Measurements from ENCODE around the gene VSIG4. TPM values are rescaled to one million over a fixed set of nuclear protein-coding genes. Genes with fewer than 3 reads are reported as not detected.
A peak's percentile ranks its signal among the peaks of the same experiment; 100 is the strongest.
"Not testable (repeated sequence)": the region's sequence is repeated elsewhere in the genome, so short reads cannot be mapped to it uniquely, and the experiment has no call there.

The VSIG4 gene
- polyA plus RNA-seq, 3 donors = 10.2 to 56.8 (median 25.1) TPM

GRCh38 chrX:66064261-66064660 lies 24.4 kb upstream of the VSIG4 start:
- no peak overlapping the region for H3K4me3 ChIP-seq (replicated peaks in 1 of 3; ENCODE audit: low read depth in 2 of 3, low read length in 3 of 3)
- H3K9ac ChIP-seq (ENCODE audit: insufficient read depth, low read length, poor library complexity, severe bottlenecking) = no peak overlapping the region
- H4K20me1 ChIP-seq (ENCODE audit: insufficient read depth, low read length) = no peaks in the 10 kb centered on the region
- peak overlapping the region in 2 of 7 donors; percentile 7 to 18 for H3K27ac Mint-ChIP-seq
- H3K36me3 Mint-ChIP-seq = no peaks in the 10 kb centered on the region
- H3K4me1 Mint-ChIP-seq = peaks cover 9% of the 10 kb centered on the region
- intact Hi-C loops (cut with micrococcal nuclease) = no loop called here
- H3K9me3 ChIP-seq (replicated peaks in 1 of 2; ENCODE audit: control insufficient read depth in 1 of 2, insufficient read depth in 1 of 2, low read length in 2 of 2) = no peaks in the 10 kb centered on the region
- TF ChIP-seq CTCF (IDR thresholded peaks at IDR 0.05) = no peak
- no peak overlapping the region for H3K4me2 ChIP-seq (replicated peaks; ENCODE audit: extremely low read depth, low read length, poor library complexity, severe bottlenecking)
- no peak overlapping the region for H3K27ac ChIP-seq (ENCODE audit: low read depth in 1 of 2, low read length in 2 of 2)
- WGBS (ENCODE audit: insufficient coverage) = 80% methylated on average over 1 of the region's 4 CpGs
- H3K9me3 Mint-ChIP-seq = peaks cover 0 to 7% (median 0%) of the 10 kb centered on the region in 7 donors
- DNase-seq = no peak
- H3K79me2 ChIP-seq (ENCODE audit: insufficient read depth, low read length) = no peaks in the 10 kb centered on the region
- H3K27me3 Mint-ChIP-seq (ENCODE audit: low read depth in 3 of 3) = peaks cover 0 to 48% (median 0%) of the 10 kb centered on the region in 3 donors
- no peak overlapping the region for H3K4me3 Mint-ChIP-seq
- H2AFZ ChIP-seq (ENCODE audit: insufficient read depth, low read depth, low read length, poor library complexity, severe bottlenecking) = no peak overlapping the region
- no peaks in the 10 kb centered on the region for H3K4me1 ChIP-seq (ENCODE audit: control insufficient read depth in 1 of 2, insufficient read depth in 2 of 2, low read length in 2 of 2)
- H3K36me3 ChIP-seq (replicated peaks in 1 of 2; ENCODE audit: control insufficient read depth in 1 of 2, insufficient read depth in 2 of 2, low read length in 2 of 2) = no peaks in the 10 kb centered on the region
- peaks cover 0 to 43% of the 10 kb centered on the region in 2 donors for H3K27me3 ChIP-seq (ENCODE audit: control insufficient read depth in 2 of 2, insufficient read depth in 2 of 2, low read length in 2 of 2)

DNA sequence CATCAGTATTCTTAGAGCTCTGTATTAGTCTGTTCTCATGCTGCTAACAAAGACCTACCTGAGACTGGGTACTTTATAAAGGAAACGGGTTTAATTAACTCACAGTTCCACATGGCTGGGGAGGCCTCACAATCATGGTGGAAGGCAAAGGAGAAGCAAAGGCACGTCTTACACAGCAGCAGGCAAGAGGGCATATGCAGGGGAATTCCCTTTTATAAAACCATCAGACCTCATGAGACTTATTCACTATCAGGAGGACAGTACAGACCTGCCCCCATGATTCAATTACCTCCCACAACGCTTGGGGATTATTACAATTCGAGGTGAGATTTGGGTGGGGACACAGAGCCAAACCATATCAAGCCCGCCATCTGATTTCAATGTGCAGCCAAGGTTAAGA lies 17.1 kb upstream of the VSIG4 start:
- peaks cover 0 to 30% of the 10 kb centered on the region in 2 donors for H3K27me3 ChIP-seq (ENCODE audit: control insufficient read depth in 2 of 2, insufficient read depth in 2 of 2, low read length in 2 of 2)
- peaks cover 0 to 14% (median 11%) of the 10 kb centered on the region in 7 donors for H3K9me3 Mint-ChIP-seq
- H3K4me3 ChIP-seq (replicated peaks in 1 of 3; ENCODE audit: low read depth in 2 of 3, low read length in 3 of 3); DNase-seq; H4K20me1 ChIP-seq (ENCODE audit: insufficient read depth, low read length); H3K4me2 ChIP-seq (replicated peaks; ENCODE audit: extremely low read depth, low read length, poor library complexity, severe bottlenecking); intact Hi-C loops (cut with micrococcal nuclease); H3K27ac Mint-ChIP-seq; H3K79me2 ChIP-seq (ENCODE audit: insufficient read depth, low read length); H3K36me3 ChIP-seq (replicated peaks in 1 of 2; ENCODE audit: control insufficient read depth in 1 of 2, insufficient read depth in 2 of 2, low read length in 2 of 2); H3K9ac ChIP-seq (ENCODE audit: insufficient read depth, low read length, poor library complexity, severe bottlenecking); H2AFZ ChIP-seq (ENCODE audit: insufficient read depth, low read depth, low read length, poor library complexity, severe bottlenecking); H3K36me3 Mint-ChIP-seq; H3K27ac ChIP-seq (ENCODE audit: low read depth in 1 of 2, low read length in 2 of 2); H3K4me3 Mint-ChIP-seq: not testable (repeated sequence)
- H3K4me1 ChIP-seq (ENCODE audit: control insufficient read depth in 1 of 2, insufficient read depth in 2 of 2, low read length in 2 of 2) = peaks cover 24 to 26% of the 10 kb centered on the region in 2 donors
- H3K9me3 ChIP-seq (replicated peaks in 1 of 2; ENCODE audit: control insufficient read depth in 1 of 2, insufficient read depth in 1 of 2, low read length in 2 of 2) = peaks cover 3 to 13% of the 10 kb centered on the region in 2 donors
- peaks cover 0 to 32% (median 0%) of the 10 kb centered on the region in 3 donors for H3K27me3 Mint-ChIP-seq (ENCODE audit: low read depth in 3 of 3)
- no CpG with 5 or more reads among the region's 5 CpGs for WGBS (ENCODE audit: insufficient coverage)
- peaks cover 27% of the 10 kb centered on the region for H3K4me1 Mint-ChIP-seq
